Inflammatory macrophage (primary cell): ENCODE data around the gene PLD6.

ENCODE experiments used
- DNase-seq, 2 donors: peaks; one replicate each; pipeline ENCODE4 v3.0.0-alpha.2; 2020 to 2022

The PLD6 gene

GRCh38 chr17:17226451-17227265, 20.5 kb upstream of the PLD6 start:
- DNase-seq = no peak

GRCh38 chr17:17225901-17226300, 19.8 kb upstream of the PLD6 start:
- DNase-seq = no peak

GRCh38 chr17:17224137-17224536, 18.0 kb upstream of the PLD6 start:
- no peak for DNase-seq

GRCh38 chr17:17223736-17224135, 17.6 kb upstream of the PLD6 start:
- DNase-seq = no peak

- DNase-seq = no peak
Observed at GRCh38 chr17:17221329-17221728, 15.2 kb upstream of the PLD6 start.

- no peak for DNase-seq
Observed at GRCh38 chr17:17220529-17220928, 14.4 kb upstream of the PLD6 start.

- DNase-seq = no peak
Observed at GRCh38 chr17:17217995-17218394, 11.9 kb upstream of the PLD6 start.

GRCh38 chr17:17216776-17217175, 10.6 kb upstream of the PLD6 start:
- DNase-seq = no peak

GRCh38 chr17:17216236-17216635, 10.1 kb upstream of the PLD6 start:
- no peak for DNase-seq

- DNase-seq = no peak
Observed at GRCh38 chr17:17215575-17215974, 9.4 kb upstream of the PLD6 start.

GRCh38 chr17:17214646-17215436, 8.7 kb upstream of the PLD6 start:
- DNase-seq = no peak

- DNase-seq = no peak
Observed at GRCh38 chr17:17213775-17214174, 7.6 kb upstream of the PLD6 start.

GRCh38 chr17:17207998-17208397, 1.9 kb upstream of the PLD6 start:
- no peak for DNase-seq

- DNase-seq = no peak
Observed at GRCh38 chr17:17206913-17207335, 791 bp upstream of the PLD6 start.

GRCh38 chr17:17205368-17206123, 587 bp downstream of the PLD6 start:
- peak; percentile 7 to 20 for DNase-seq

- DNase-seq = no peak
Observed at GRCh38 chr17:17204635-17205231, 1.4 kb downstream of the PLD6 start.

GRCh38 chr17:17204041-17204591, 2.0 kb downstream of the PLD6 start:
- DNase-seq = no peak

GRCh38 chr17:17203173-17203730, 2.9 kb downstream of the PLD6 start:
- no peak for DNase-seq

GRCh38 chr17:17201907-17202306, 4.2 kb downstream of the PLD6 start:
- no peak for DNase-seq

- DNase-seq = no peak
Observed at GRCh38 chr17:17201271-17201670, 4.9 kb downstream of the PLD6 start.

- no peak for DNase-seq
Observed at GRCh38 chr17:17200831-17201230, 5.3 kb downstream of the PLD6 start.

GRCh38 chr17:17200311-17200710, 5.8 kb downstream of the PLD6 start:
- no peak for DNase-seq
